Activated CD8-positive, alpha-beta T cell treated with anti-CD3 and anti-CD28 coated beads for 36 hours (primary cell): ENCODE measurements around the gene RAE1. TPM values are rescaled to one million over a fixed set of nuclear protein-coding genes. Genes with fewer than 3 reads are reported as not detected.

Experiments used
- ATAC-seq: fragments of 200-7000 bp; cut with Tn5 transposase; one replicate; pipeline ENCODE4 v1.10.0; 2021; ENCODE audit warnings: mild to moderate bottlenecking, moderate library complexity
- CTCF ChIA-PET: fragments of 350-600 bp; sonication (Branson Sonifier 250); formaldehyde crosslinking; loops from one replicate; lab custom pipeline; 2021; ENCODE audit warnings: antibody characterized with exemption; lab: Charles Lee
- POLR2A ChIA-PET: fragments of 350-600 bp; sonication (Branson Sonifier 250); formaldehyde crosslinking; loops from one replicate; lab custom pipeline; 2021; ENCODE audit warnings: antibody characterized with exemption; lab: Charles Lee
- DNase-seq: peaks from one replicate; pipeline ENCODE4 v3.0.0-alpha.2; 2020
- H3K27ac Mint-ChIP-seq: one replicate; pipeline ENCODE4 v1.8.0; 2021; ENCODE audit warnings: mild to moderate bottlenecking, mixed read lengths
- H3K27me3 Mint-ChIP-seq: one replicate; pipeline ENCODE4 v1.8.0; 2021; ENCODE audit warnings: mixed read lengths
- H3K36me3 Mint-ChIP-seq: one replicate; pipeline ENCODE4 v1.8.0; 2021; ENCODE audit warnings: low read depth, mixed read lengths
- H3K4me1 Mint-ChIP-seq: one replicate; pipeline ENCODE4 v1.8.0; 2021; ENCODE audit warnings: low read depth, mixed read lengths
- H3K4me3 Mint-ChIP-seq: one replicate; pipeline ENCODE4 v1.8.0; 2021; ENCODE audit warnings: mild to moderate bottlenecking, moderate library complexity, mixed read lengths
- H3K9me3 Mint-ChIP-seq: one replicate; pipeline ENCODE4 v1.8.0; 2021; ENCODE audit warnings: mixed read lengths
- intact Hi-C: fragments of 100-400 bp; cut with micrococcal nuclease; formaldehyde crosslinking; loops from one replicate; pipeline ENCODE4 v1.10.0; 2022
- total RNA-seq, 2 experiments: library from RNA; stranded (reverse); gene quantifications; one replicate each; pipeline ENCODE4 v1.2.3, GENCODE V29; 2021
- TF ChIP-seq, protein P1 (sequence below): fragments of 200-600 bp; IDR thresholded peaks from one replicate; pipeline ENCODE4 v1.8.0; 2022; ENCODE audit warnings: antibody characterized with exemption, mild to moderate bottlenecking

RAE1 gene
- total RNA-seq, 2 experiments from 2014 or later = 41.1 to 42.9 TPM

DNA sequence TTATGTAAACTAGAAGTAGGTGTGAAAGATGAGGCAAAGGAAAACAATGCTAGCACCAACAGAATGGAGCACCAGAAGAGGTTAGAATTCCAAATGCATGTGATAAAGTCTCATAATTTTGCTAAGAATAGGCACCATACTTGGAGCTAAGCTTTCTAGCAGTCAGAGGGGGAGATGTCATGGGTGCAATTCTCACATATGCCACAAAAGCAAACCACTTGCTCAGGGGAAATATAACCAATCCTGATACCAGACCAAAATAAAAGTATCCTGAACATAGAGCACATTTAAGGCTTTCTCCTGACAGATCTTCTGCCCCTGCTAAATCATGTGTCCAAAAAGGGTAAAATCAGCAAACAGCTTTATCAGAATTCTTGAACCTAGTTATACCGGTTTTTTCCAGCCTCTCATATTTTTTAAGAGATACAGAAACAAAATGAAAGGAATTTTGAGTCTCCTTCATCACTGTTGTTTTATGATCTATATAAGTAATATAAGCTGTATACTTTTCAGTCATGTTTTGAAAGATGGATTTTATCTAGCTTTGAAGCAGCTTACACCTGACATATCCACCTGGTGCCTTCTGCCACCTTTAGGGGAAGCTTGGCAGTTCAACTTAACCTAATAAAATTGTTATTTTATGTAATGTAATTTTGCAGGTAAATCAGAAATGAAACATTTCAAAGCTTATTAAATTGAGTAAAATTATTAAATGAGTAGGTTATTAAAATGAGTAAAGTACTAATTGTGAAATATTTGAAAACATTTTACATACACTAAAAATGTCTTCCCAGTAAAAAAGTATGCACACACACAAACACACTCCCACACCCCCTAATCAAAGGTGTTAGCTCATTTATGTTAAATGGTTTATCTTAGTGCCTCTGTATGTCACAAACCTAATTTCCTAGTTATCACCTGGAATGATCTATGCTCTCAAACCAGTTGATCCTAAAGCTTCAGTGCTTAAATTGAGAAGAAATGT, 18.7 kb upstream of the RAE1 start:
- CTCF ChIA-PET = interaction anchor here (0.8 to 5.4 kb wide), 12 partner anchors 10 to 782 kb away, joined by 3 to 31 read pairs (median 4); no protein-coding TSS in a partner anchor
- intact Hi-C loops = no loop called here

DNA sequence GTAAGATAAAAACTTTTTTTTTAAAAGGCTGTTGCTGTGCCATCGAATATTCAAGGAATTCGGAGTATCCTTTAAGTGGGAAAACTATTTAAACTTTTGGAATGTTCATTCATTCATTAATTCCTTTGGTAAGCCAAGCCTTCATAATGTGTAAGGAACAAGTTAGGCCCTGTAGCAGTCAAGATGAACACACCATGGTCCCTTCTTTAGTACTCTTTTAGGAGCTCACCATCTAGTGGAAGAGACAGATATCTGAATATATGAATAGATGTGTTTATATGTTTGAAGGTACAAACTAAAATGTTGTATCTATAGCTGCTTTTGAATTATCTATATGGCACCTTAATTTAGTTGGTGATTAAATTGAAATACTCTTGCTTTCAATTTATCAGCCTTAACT, 15.7 kb upstream of the RAE1 start:
- Mint-ChIP-seq H3K27me3 (peaks cover 17% of the 10 kb centered on the region), H3K4me3 (no peak overlapping the region), H3K27ac (no peak overlapping the region), H3K9me3 (no peaks in the 10 kb centered on the region), H3K4me1 (no peaks in the 10 kb centered on the region), H3K36me3 (no peaks in the 10 kb centered on the region)
- POLR2A ChIA-PET = no interaction called here
- intact Hi-C loops = no loop called here
- ATAC-seq (no peak), DNase-seq (no peak)
- CTCF ChIA-PET = interaction anchor here (0.6 to 1.8 kb wide), 6 partner anchors 11 to 786 kb away, joined by 3 to 6 read pairs (median 3); no protein-coding TSS in a partner anchor
- TF ChIP-seq, protein P1, sequence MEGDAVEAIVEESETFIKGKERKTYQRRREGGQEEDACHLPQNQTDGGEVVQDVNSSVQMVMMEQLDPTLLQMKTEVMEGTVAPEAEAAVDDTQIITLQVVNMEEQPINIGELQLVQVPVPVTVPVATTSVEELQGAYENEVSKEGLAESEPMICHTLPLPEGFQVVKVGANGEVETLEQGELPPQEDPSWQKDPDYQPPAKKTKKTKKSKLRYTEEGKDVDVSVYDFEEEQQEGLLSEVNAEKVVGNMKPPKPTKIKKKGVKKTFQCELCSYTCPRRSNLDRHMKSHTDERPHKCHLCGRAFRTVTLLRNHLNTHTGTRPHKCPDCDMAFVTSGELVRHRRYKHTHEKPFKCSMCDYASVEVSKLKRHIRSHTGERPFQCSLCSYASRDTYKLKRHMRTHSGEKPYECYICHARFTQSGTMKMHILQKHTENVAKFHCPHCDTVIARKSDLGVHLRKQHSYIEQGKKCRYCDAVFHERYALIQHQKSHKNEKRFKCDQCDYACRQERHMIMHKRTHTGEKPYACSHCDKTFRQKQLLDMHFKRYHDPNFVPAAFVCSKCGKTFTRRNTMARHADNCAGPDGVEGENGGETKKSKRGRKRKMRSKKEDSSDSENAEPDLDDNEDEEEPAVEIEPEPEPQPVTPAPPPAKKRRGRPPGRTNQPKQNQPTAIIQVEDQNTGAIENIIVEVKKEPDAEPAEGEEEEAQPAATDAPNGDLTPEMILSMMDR = no peak

More for the DNA sequence above, 18.7 kb upstream of the RAE1 start:
- POLR2A ChIA-PET = interaction anchor here (0.6 kb wide), 1 partner anchor 99 kb away, joined by 6 read pairs; no protein-coding TSS in a partner anchor
- H3K4me3 Mint-ChIP-seq = no peak overlapping the region
- no peak overlapping the region for H3K27ac Mint-ChIP-seq
- H3K27me3 Mint-ChIP-seq = peaks cover 14% of the 10 kb centered on the region
- H3K4me1 Mint-ChIP-seq = no peaks in the 10 kb centered on the region
- DNase-seq (no peak), ATAC-seq (no peak)
- TF ChIP-seq, protein P1 = no peak
- H3K9me3 Mint-ChIP-seq = no peaks in the 10 kb centered on the region
- no peaks in the 10 kb centered on the region for H3K36me3 Mint-ChIP-seq

DNA sequence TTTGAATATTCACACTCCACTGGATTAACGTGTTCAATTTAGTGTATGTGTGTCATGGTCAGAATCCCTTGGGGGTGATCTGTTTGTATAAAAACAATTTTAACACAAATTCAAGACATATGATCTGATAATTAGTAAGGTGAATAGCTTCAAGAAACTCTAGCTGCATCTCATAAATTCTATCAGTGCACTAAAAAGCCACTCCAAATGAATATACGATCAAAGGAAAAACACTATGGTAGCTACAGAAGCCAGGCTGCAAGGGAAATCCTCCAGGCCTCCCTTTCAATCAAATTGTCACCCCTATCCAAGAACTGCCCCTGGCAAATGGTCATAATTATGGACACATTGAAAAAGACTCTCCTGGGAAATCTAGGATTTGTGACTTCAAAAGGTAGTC, 9.4 kb upstream of the RAE1 start:
- ATAC-seq = no peak
- no peaks in the 10 kb centered on the region for H3K4me1 Mint-ChIP-seq
- H3K9me3 Mint-ChIP-seq = no peaks in the 10 kb centered on the region
- DNase-seq = no peak
- no peak overlapping the region for H3K27ac Mint-ChIP-seq
- peaks cover 8% of the 10 kb centered on the region for H3K27me3 Mint-ChIP-seq
- H3K4me3 Mint-ChIP-seq = no peak overlapping the region
- H3K36me3 Mint-ChIP-seq = no peaks in the 10 kb centered on the region
- CTCF ChIA-PET = interaction anchor here (0.9 to 1.4 kb wide), 3 partner anchors 9 to 251 kb away, joined by 3 to 4 read pairs (median 4); no protein-coding TSS in a partner anchor
- POLR2A ChIA-PET = no interaction called here
- TF ChIP-seq, protein P1 = no peak
- intact Hi-C loops = no loop called here

DNA sequence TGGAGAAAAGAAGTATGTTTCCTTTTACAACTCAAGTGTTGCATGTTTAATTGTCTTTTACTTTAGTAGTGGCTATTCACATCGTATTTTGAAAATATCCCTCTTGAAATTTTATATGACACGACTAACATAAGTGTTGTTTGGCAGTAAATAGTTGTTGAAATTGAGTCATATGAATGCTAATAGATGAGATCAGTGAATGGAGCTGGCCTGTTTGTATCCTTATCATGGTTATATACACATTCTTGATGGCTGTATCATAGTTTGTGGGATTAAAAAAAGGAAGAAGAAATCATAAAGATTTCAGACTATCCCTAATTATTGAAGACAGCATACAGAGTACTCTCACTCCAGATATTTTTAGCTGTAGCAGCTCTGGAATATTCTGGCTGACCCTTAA, 8.2 kb upstream of the RAE1 start:
- ATAC-seq = no peak
- no peak for DNase-seq
- no peaks in the 10 kb centered on the region for H3K4me1 Mint-ChIP-seq
- no peak overlapping the region for H3K4me3 Mint-ChIP-seq
- no peaks in the 10 kb centered on the region for H3K36me3 Mint-ChIP-seq
- POLR2A ChIA-PET = no interaction called here
- CTCF ChIA-PET = interaction anchor here (0.9 to 1.0 kb wide), 3 partner anchors 10 to 253 kb away, joined by 3 to 5 read pairs (median 4); no protein-coding TSS in a partner anchor
- TF ChIP-seq, protein P1 = no peak
- intact Hi-C loops = no loop called here
- peaks cover 7% of the 10 kb centered on the region for H3K27me3 Mint-ChIP-seq
- H3K9me3 Mint-ChIP-seq = no peaks in the 10 kb centered on the region
- H3K27ac Mint-ChIP-seq = no peak overlapping the region
